ENCODE data around the gene LBR.

- TF ChIP-seq POLR2A (IDR thresholded peaks at IDR 0.05; ENCODE audit: low read depth) (no peak), EP300 (IDR thresholded peaks at IDR 0.05) (no peak)
- TF ChIP-seq, protein P1, sequence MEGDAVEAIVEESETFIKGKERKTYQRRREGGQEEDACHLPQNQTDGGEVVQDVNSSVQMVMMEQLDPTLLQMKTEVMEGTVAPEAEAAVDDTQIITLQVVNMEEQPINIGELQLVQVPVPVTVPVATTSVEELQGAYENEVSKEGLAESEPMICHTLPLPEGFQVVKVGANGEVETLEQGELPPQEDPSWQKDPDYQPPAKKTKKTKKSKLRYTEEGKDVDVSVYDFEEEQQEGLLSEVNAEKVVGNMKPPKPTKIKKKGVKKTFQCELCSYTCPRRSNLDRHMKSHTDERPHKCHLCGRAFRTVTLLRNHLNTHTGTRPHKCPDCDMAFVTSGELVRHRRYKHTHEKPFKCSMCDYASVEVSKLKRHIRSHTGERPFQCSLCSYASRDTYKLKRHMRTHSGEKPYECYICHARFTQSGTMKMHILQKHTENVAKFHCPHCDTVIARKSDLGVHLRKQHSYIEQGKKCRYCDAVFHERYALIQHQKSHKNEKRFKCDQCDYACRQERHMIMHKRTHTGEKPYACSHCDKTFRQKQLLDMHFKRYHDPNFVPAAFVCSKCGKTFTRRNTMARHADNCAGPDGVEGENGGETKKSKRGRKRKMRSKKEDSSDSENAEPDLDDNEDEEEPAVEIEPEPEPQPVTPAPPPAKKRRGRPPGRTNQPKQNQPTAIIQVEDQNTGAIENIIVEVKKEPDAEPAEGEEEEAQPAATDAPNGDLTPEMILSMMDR (IDR thresholded peaks at IDR 0.05) = no peak
These were observed 3.2 kb downstream of the LBR start for GRCh38 chr1:225424562-225425200.

All from esophagus muscularis mucosa (tissue), 4 donors.